ENCODE results near the gene CZIB.

GRCh38 chr1:53197291-53198200, 22.9 kb downstream of the CZIB start:
- TF ChIP-seq SP1 (IDR thresholded peaks at IDR 0.05) (no peak), BHLHE40 (IDR thresholded peaks at IDR 0.05; ENCODE audit: borderline replicate concordance) (no peak), ELF4 (IDR thresholded peaks at IDR 0.05) (no peak), CTBP1 (IDR thresholded peaks at IDR 0.05; ENCODE audit: borderline replicate concordance) (no peak), SUZ12 (IDR thresholded peaks at IDR 0.05) (no peak), HDGF (IDR thresholded peaks at IDR 0.05; ENCODE audit: borderline replicate concordance) (no peak), TARDBP (IDR thresholded peaks at IDR 0.05) (no peak), FOXA1 (IDR thresholded peaks at IDR 0.05) (no peak), LEF1 (IDR thresholded peaks at IDR 0.05; ENCODE audit: borderline replicate concordance) (no peak), ZNF384 (IDR thresholded peaks at IDR 0.05) (no peak), L3MBTL2 (conservative IDR thresholded peaks at IDR 0.05) (no peak; the same call in 1 of the 2 replicates), PKNOX1 (IDR thresholded peaks at IDR 0.05) (peak; percentile 95), FOXM1 (IDR thresholded peaks at IDR 0.05; ENCODE audit: borderline replicate concordance) (no peak)

Measured in HEK293T (cell line).